Neuronal stem cell (in vitro differentiated cells): ENCODE results near the gene CCL28.

Experiments
- DNase-seq: peaks from one replicate; pipeline ENCODE4 v3.0.0-alpha.2; 2013; ENCODE audit warnings: low spot score
- H2AFZ ChIP-seq: one replicate; pipeline ENCODE4 v1.6.1; 2013; ENCODE audit warnings: mild to moderate bottlenecking, low read length, inconsistent platforms
- H2AK5ac ChIP-seq: 2 replicates; pipeline ENCODE4 v1.6.1; 2013; ENCODE audit warnings: low read depth, mild to moderate bottlenecking, inconsistent platforms, low read length, moderate library complexity, mixed read lengths
- H2BK120ac ChIP-seq: 2 replicates; pipeline ENCODE4 v1.6.1; 2013; ENCODE audit warnings: low read depth, mild to moderate bottlenecking, inconsistent platforms, low read length, moderate library complexity, mixed read lengths
- H2BK12ac ChIP-seq: one replicate; pipeline ENCODE4 v1.6.1; 2013; ENCODE audit warnings: low read length, inconsistent platforms
- H2BK15ac ChIP-seq: 2 replicates; pipeline ENCODE4 v1.6.1; 2013; ENCODE audit warnings: mild to moderate bottlenecking, low read length, inconsistent platforms, mixed read lengths
- H2BK5ac ChIP-seq: one replicate; pipeline ENCODE4 v1.6.1; 2013; ENCODE audit warnings: inconsistent platforms, mild to moderate bottlenecking, low read length, moderate library complexity
- H3K14ac ChIP-seq: one replicate; pipeline ENCODE4 v1.6.1; 2013; ENCODE audit warnings: low read length, inconsistent platforms
- H3K18ac ChIP-seq: 2 replicates; pipeline ENCODE4 v1.6.1; 2013; ENCODE audit warnings: low read length, inconsistent platforms
- H3K23ac ChIP-seq: 2 replicates; pipeline ENCODE4 v1.6.1; 2013; ENCODE audit warnings: low read depth, mild to moderate bottlenecking, mixed read lengths, low read length, inconsistent platforms; ENCODE audit not compliant: poor library complexity
- H3K27ac ChIP-seq: replicated peaks from 3 replicates; pipeline ENCODE4 v1.5.1; 2013; ENCODE audit warnings: low read length, inconsistent platforms
- H3K27me3 ChIP-seq, 3 experiments: 2 replicates each; pipeline ENCODE4 v1.6.1; 2013; ENCODE audit warnings: low read length in 3 of 3, mild to moderate bottlenecking in 2 of 3, inconsistent platforms in 1 of 3, low read depth in 1 of 3, mixed read lengths in 1 of 3, moderate library complexity in 1 of 3; ENCODE audit not compliant: control insufficient read depth in 3 of 3, insufficient read depth in 3 of 3
- H3K36me3 ChIP-seq, 2 donors: replicated peaks in 1 of 2; 2 replicates each; pipeline ENCODE4 v1.6.1; 2013; ENCODE audit warnings: low read length in 2 of 2; ENCODE audit not compliant: control insufficient read depth in 2 of 2, insufficient read depth in 2 of 2
- H3K4ac ChIP-seq: 2 replicates; pipeline ENCODE4 v1.6.1; 2013; ENCODE audit warnings: inconsistent platforms, mild to moderate bottlenecking, low read length, moderate library complexity
- H3K4me1 ChIP-seq, 2 donors: 1 replicate in 1 of 2; 2 replicates in 1 of 2; pipeline ENCODE4 v1.6.1; 2013; ENCODE audit warnings: low read length in 2 of 2, low read depth in 1 of 2; ENCODE audit not compliant: control insufficient read depth in 2 of 2, insufficient read depth in 1 of 2
- H3K4me2 ChIP-seq: one replicate; pipeline ENCODE4 v1.6.1; 2013; ENCODE audit warnings: mild to moderate bottlenecking, low read length, inconsistent platforms; ENCODE audit not compliant: insufficient read depth, poor library complexity, severe bottlenecking
- H3K4me3 ChIP-seq, 2 donors: 2 replicates each; pipeline ENCODE4 v1.5.1; 2013; ENCODE audit warnings: low read length in 2 of 2, mild to moderate bottlenecking in 2 of 2, inconsistent platforms in 1 of 2, moderate library complexity in 1 of 2
- H3K79me1 ChIP-seq: one replicate; pipeline ENCODE4 v1.6.1; 2013; ENCODE audit warnings: low read depth, mild to moderate bottlenecking, inconsistent platforms, low read length, moderate library complexity
- H3K9ac ChIP-seq: one replicate; pipeline ENCODE4 v1.6.1; 2013; ENCODE audit warnings: mild to moderate bottlenecking, low read depth, low read length, inconsistent platforms; ENCODE audit not compliant: poor library complexity
- H3K9me3 ChIP-seq, 2 donors: replicated peaks in 1 of 2; 2 replicates each; pipeline versions ENCODE3 to v1.6.1; 2013; ENCODE audit warnings: low read length in 2 of 2, mild to moderate bottlenecking in 2 of 2, inconsistent platforms in 1 of 2, low read depth in 1 of 2, mixed read lengths in 1 of 2, moderate library complexity in 1 of 2; ENCODE audit not compliant: control insufficient read depth in 2 of 2, insufficient read depth in 1 of 2
- H4K8ac ChIP-seq: one replicate; pipeline ENCODE4 v1.6.1; 2013; ENCODE audit warnings: low read depth, mild to moderate bottlenecking, inconsistent platforms, low read length, moderate library complexity
- H4K91ac ChIP-seq: one replicate; pipeline ENCODE4 v1.6.1; 2013; ENCODE audit warnings: low read length, low read depth, mild to moderate bottlenecking, inconsistent platforms; ENCODE audit not compliant: poor library complexity
- WGBS, 2 donors: extraction: QIAGEN DNeasy Blood & Tissue Kit; methylation state at CpG; one replicate each; pipeline ENCODE4 v1.1.7; 2013; ENCODE audit warnings: missing lambda C conversion rate in 2 of 2, mixed read lengths in 1 of 2; ENCODE audit not compliant: insufficient read length in 2 of 2, insufficient replicate concordance in 1 of 2; ENCODE audit errors: extremely low coverage in 2 of 2; 5-methylcytosine and 5-hydroxymethylcytosine counted together

Gene CCL28

GRCh38 chr5:43354774-43355173, 57.4 kb downstream of the CCL28 start:
- Histone ChIP-seq H2BK15ac (no peak overlapping the region), H3K18ac (no peak overlapping the region), H3K79me1 (no peaks in the 10 kb centered on the region), H3K27me3 (peaks cover 0 to 24% (median 0%) of the 10 kb centered on the region in 3 experiments), H4K8ac (no peak overlapping the region), H3K36me3 (no peaks in the 10 kb centered on the region), H2AFZ (no peak overlapping the region), H3K4me2 (no peak overlapping the region), H3K4me1 (no peaks in the 10 kb centered on the region), H2AK5ac (no peak overlapping the region), H2BK12ac (no peak overlapping the region), H3K14ac (no peak overlapping the region), H3K4ac (no peak overlapping the region), H2BK5ac (no peak overlapping the region), H3K27ac (no peak overlapping the region), H4K91ac (no peak overlapping the region), H3K4me3 (no peak overlapping the region), H3K9me3 (peaks cover 2 to 4% of the 10 kb centered on the region in 2 donors), H3K9ac (no peak overlapping the region), H3K23ac (no peak overlapping the region), H2BK120ac (no peak overlapping the region)
- no peak for DNase-seq
- WGBS, 2 donors: no CpG with 5 or more reads among the region's 3 CpGs

GRCh38 chr5:43353668-43354067, 58.5 kb downstream of the CCL28 start:
- H3K23ac ChIP-seq: no peak overlapping the region
- H3K79me1 ChIP-seq: no peaks in the 10 kb centered on the region
- H2BK5ac ChIP-seq: no peak overlapping the region
- H4K91ac ChIP-seq: no peak overlapping the region
- H3K4me2 ChIP-seq: no peak overlapping the region
- no peak overlapping the region for H3K14ac ChIP-seq
- H3K18ac ChIP-seq: no peak overlapping the region
- no peak for DNase-seq
- no peak overlapping the region for H3K4ac ChIP-seq
- no CpG with 5 or more reads among the region's 1 CpG for WGBS, 2 donors
- H2BK120ac ChIP-seq: no peak overlapping the region
- H2BK12ac ChIP-seq: no peak overlapping the region
- no peak overlapping the region for H2AFZ ChIP-seq
- peaks cover 0 to 27% (median 0%) of the 10 kb centered on the region in 3 experiments for H3K27me3 ChIP-seq
- no peak overlapping the region for H2BK15ac ChIP-seq
- no peak overlapping the region for H3K4me3 ChIP-seq
- no peaks in the 10 kb centered on the region for H3K4me1 ChIP-seq
- H3K27ac ChIP-seq: no peak overlapping the region
- H2AK5ac ChIP-seq: no peak overlapping the region
- H3K9me3 ChIP-seq: peaks cover 0 to 2% of the 10 kb centered on the region in 2 donors
- no peak overlapping the region for H4K8ac ChIP-seq
- no peak overlapping the region for H3K9ac ChIP-seq
- H3K36me3 ChIP-seq: no peaks in the 10 kb centered on the region

- Histone ChIP-seq H2BK15ac (no peak overlapping the region), H3K27ac (no peak overlapping the region), H3K4me2 (no peak overlapping the region), H2AFZ (no peak overlapping the region), H4K8ac (no peak overlapping the region), H3K4ac (no peak overlapping the region), H3K9me3 (peaks cover 0 to 4% of the 10 kb centered on the region in 2 donors), H3K14ac (no peak overlapping the region), H2AK5ac (no peak overlapping the region), H2BK12ac (no peak overlapping the region), H2BK120ac (no peak overlapping the region), H3K4me3 (no peak overlapping the region), H3K27me3 (peaks cover 0 to 27% (median 0%) of the 10 kb centered on the region in 3 experiments), H3K18ac (no peak overlapping the region), H2BK5ac (no peak overlapping the region), H3K36me3 (no peaks in the 10 kb centered on the region), H3K4me1 (no peaks in the 10 kb centered on the region), H3K23ac (no peak overlapping the region), H3K9ac (no peak overlapping the region), H3K79me1 (no peaks in the 10 kb centered on the region), H4K91ac (no peak overlapping the region)
- WGBS, 2 donors: no CpG with 5 or more reads among the region's 2 CpGs
- no peak for DNase-seq
Observed at GRCh38 chr5:43352915-43353314, 59.3 kb downstream of the CCL28 start.

- Histone ChIP-seq H3K4me1 (no peaks in the 10 kb centered on the region), H2BK15ac (no peak overlapping the region), H2BK5ac (no peak overlapping the region), H3K79me1 (no peaks in the 10 kb centered on the region), H3K27me3 (peaks cover 0 to 27% (median 0%) of the 10 kb centered on the region in 3 experiments), H2BK120ac (no peak overlapping the region), H3K18ac (no peak overlapping the region), H3K4ac (no peak overlapping the region), H3K27ac (no peak overlapping the region), H2AK5ac (no peak overlapping the region), H4K91ac (no peak overlapping the region), H4K8ac (no peak overlapping the region), H3K4me3 (no peak overlapping the region), H3K36me3 (no peaks in the 10 kb centered on the region), H3K9ac (no peak overlapping the region), H3K9me3 (peaks cover 0 to 4% of the 10 kb centered on the region in 2 donors), H2BK12ac (no peak overlapping the region), H3K23ac (no peak overlapping the region), H3K14ac (no peak overlapping the region), H2AFZ (no peak overlapping the region), H3K4me2 (no peak overlapping the region)
- no peak for DNase-seq
- no CpG with 5 or more reads among the region's 3 CpGs for WGBS, 2 donors
Observed at GRCh38 chr5:43352131-43352530, 60.1 kb downstream of the CCL28 start.
